Measurements from ENCODE around the gene DAAM1. TPM values are rescaled to one million over a fixed set of nuclear protein-coding genes. Genes with fewer than 3 reads are reported as not detected.

The DAAM1 gene
- polyA plus RNA-seq, 2 of the 4 experiments (the other 2 are of a cell fraction): 6.8 to 10.8 TPM

DNA sequence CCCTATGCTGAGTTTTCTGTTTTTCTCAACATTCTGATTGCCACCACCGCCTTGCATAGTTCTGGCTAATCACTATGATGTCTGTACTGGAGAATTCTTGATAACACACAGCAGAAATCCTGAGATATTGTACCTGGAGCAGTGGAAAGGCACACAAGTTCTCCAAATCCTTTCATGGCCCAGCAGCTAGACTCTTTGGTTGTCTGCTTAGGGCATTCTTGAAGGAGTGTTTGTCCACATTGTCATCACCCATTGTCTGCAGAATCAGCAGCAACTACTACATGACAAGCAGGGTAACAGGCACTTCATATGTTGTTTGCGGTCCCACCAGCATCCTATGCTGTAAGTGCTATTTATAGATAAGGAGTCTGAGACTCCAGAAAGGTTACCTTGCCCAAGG, 128.9 kb downstream of the DAAM1 start (continued):
- TF ChIP-seq, protein P1, sequence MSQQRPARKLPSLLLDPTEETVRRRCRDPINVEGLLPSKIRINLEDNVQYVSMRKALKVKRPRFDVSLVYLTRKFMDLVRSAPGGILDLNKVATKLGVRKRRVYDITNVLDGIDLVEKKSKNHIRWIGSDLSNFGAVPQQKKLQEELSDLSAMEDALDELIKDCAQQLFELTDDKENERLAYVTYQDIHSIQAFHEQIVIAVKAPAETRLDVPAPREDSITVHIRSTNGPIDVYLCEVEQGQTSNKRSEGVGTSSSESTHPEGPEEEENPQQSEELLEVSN (IDR thresholded peaks at IDR 0.05; ENCODE audit: borderline replicate concordance, low read depth): no peak
- TF ChIP-seq FOSL2 (IDR thresholded peaks at IDR 0.05) (no peak), FOSL2 (CRISPR knock-in tag; IDR thresholded peaks at IDR 0.05) (no peak), BHLHE40 (IDR thresholded peaks at IDR 0.05; ENCODE audit: low read depth, low read length) (no peak), ZNF302 (CRISPR knock-in tag; IDR thresholded peaks at IDR 0.05) (no peak), NPAS2 (CRISPR knock-in tag; IDR thresholded peaks at IDR 0.05; ENCODE audit: borderline replicate concordance) (no peak), ZSCAN20 (CRISPR knock-in tag; IDR thresholded peaks at IDR 0.05) (no peak)

DNA sequence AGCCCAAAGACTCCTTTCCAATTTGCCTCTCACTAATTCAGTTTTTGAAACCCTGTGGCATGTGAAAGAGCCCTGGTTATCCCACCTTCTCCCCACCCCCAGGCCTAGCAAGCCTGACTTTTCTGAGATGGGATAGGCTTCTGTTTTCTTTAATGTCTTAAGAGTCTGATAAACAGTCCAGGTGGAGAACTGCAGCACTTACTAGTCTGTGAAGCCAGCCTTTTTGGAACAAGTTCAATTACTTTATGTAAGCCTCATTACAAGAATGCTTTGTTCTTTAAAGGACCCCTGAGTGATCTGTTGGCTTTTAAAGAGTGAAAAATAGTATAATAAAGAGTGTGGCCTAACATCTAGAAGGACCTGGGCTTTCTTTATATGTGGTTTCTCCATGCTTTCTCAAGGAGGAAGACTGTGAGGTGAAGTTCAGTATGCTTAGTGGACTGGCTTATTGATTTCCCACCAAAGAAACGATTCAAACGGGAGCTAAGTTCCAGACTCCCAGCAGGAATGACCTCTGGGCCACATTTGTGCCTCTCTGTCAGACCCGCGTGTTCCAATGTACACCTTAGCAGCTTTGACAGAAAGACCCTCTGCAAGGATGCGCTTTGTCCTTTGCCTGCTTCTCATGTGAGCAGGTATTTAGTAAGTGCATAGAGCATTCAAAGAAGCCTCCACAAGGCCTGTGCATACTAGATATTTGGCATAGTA, 129.5 kb downstream of the DAAM1 start:
- no peak for TF ChIP-seq RFX5 (IDR thresholded peaks at IDR 0.05)
- TF ChIP-seq, protein P2, sequence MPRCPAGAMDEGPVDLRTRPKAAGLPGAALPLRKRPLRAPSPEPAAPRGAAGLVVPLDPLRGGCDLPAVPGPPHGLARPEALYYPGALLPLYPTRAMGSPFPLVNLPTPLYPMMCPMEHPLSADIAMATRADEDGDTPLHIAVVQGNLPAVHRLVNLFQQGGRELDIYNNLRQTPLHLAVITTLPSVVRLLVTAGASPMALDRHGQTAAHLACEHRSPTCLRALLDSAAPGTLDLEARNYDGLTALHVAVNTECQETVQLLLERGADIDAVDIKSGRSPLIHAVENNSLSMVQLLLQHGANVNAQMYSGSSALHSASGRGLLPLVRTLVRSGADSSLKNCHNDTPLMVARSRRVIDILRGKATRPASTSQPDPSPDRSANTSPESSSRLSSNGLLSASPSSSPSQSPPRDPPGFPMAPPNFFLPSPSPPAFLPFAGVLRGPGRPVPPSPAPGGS (IDR thresholded peaks at IDR 0.05): no peak
- TF ChIP-seq ZC3H11A (IDR thresholded peaks at IDR 0.05): no peak
- TF ChIP-seq CBX2 (IDR thresholded peaks at IDR 0.05; ENCODE audit: borderline replicate concordance, low read depth): no peak
- TF ChIP-seq, protein P3, sequence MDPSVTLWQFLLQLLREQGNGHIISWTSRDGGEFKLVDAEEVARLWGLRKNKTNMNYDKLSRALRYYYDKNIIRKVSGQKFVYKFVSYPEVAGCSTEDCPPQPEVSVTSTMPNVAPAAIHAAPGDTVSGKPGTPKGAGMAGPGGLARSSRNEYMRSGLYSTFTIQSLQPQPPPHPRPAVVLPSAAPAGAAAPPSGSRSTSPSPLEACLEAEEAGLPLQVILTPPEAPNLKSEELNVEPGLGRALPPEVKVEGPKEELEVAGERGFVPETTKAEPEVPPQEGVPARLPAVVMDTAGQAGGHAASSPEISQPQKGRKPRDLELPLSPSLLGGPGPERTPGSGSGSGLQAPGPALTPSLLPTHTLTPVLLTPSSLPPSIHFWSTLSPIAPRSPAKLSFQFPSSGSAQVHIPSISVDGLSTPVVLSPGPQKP (IDR thresholded peaks at IDR 0.05; ENCODE audit: low read depth, low read length): no peak
- TF ChIP-seq, protein P4, sequence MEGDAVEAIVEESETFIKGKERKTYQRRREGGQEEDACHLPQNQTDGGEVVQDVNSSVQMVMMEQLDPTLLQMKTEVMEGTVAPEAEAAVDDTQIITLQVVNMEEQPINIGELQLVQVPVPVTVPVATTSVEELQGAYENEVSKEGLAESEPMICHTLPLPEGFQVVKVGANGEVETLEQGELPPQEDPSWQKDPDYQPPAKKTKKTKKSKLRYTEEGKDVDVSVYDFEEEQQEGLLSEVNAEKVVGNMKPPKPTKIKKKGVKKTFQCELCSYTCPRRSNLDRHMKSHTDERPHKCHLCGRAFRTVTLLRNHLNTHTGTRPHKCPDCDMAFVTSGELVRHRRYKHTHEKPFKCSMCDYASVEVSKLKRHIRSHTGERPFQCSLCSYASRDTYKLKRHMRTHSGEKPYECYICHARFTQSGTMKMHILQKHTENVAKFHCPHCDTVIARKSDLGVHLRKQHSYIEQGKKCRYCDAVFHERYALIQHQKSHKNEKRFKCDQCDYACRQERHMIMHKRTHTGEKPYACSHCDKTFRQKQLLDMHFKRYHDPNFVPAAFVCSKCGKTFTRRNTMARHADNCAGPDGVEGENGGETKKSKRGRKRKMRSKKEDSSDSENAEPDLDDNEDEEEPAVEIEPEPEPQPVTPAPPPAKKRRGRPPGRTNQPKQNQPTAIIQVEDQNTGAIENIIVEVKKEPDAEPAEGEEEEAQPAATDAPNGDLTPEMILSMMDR (IDR thresholded peaks at IDR 0.05): no peak
- no peak for TF ChIP-seq RAD21 (conservative IDR thresholded peaks at IDR 0.05 in 1 of 2, IDR thresholded peaks at IDR 0.05 in 1 of 2)
- TF ChIP-seq RCOR1 (IDR thresholded peaks at IDR 0.05; ENCODE audit: low read depth, low read length): no peak
- TF ChIP-seq BHLHE40 (IDR thresholded peaks at IDR 0.05; ENCODE audit: low read depth, low read length): no peak
- TF ChIP-seq, protein P5, sequence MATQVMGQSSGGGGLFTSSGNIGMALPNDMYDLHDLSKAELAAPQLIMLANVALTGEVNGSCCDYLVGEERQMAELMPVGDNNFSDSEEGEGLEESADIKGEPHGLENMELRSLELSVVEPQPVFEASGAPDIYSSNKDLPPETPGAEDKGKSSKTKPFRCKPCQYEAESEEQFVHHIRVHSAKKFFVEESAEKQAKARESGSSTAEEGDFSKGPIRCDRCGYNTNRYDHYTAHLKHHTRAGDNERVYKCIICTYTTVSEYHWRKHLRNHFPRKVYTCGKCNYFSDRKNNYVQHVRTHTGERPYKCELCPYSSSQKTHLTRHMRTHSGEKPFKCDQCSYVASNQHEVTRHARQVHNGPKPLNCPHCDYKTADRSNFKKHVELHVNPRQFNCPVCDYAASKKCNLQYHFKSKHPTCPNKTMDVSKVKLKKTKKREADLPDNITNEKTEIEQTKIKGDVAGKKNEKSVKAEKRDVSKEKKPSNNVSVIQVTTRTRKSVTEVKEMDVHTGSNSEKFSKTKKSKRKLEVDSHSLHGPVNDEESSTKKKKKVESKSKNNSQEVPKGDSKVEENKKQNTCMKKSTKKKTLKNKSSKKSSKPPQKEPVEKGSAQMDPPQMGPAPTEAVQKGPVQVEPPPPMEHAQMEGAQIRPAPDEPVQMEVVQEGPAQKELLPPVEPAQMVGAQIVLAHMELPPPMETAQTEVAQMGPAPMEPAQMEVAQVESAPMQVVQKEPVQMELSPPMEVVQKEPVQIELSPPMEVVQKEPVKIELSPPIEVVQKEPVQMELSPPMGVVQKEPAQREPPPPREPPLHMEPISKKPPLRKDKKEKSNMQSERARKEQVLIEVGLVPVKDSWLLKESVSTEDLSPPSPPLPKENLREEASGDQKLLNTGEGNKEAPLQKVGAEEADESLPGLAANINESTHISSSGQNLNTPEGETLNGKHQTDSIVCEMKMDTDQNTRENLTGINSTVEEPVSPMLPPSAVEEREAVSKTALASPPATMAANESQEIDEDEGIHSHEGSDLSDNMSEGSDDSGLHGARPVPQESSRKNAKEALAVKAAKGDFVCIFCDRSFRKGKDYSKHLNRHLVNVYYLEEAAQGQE (IDR thresholded peaks at IDR 0.05): no peak
- TF ChIP-seq RARB (CRISPR knock-in tag; IDR thresholded peaks at IDR 0.05): no peak
- TF ChIP-seq, protein P6, sequence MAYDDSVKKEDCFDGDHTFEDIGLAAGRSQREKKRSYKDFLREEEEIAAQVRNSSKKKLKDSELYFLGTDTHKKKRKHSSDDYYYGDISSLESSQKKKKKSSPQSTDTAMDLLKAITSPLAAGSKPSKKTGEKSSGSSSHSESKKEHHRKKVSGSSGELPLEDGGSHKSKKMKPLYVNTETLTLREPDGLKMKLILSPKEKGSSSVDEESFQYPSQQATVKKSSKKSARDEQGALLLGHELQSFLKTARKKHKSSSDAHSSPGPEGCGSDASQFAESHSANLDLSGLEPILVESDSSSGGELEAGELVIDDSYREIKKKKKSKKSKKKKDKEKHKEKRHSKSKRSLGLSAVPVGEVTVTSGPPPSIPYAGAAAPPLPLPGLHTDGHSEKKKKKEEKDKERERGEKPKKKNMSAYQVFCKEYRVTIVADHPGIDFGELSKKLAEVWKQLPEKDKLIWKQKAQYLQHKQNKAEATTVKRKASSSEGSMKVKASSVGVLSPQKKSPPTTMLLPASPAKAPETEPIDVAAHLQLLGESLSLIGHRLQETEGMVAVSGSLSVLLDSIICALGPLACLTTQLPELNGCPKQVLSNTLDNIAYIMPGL (CRISPR knock-in tag; IDR thresholded peaks at IDR 0.05; ENCODE audit: borderline replicate concordance): no peak
- TF ChIP-seq TP53 (CRISPR knock-in tag; IDR thresholded peaks at IDR 0.05): no peak
- no peak for TF ChIP-seq EP300 (IDR thresholded peaks at IDR 0.05)
- no peak for TF ChIP-seq FOXS1 (CRISPR knock-in tag; IDR thresholded peaks at IDR 0.05)
- ATAC-seq (no peak), DNase-seq (ENCODE audit: low read depth in 1 of 2, low spot score in 1 of 2) (no peak), FAIRE-seq (no peak)
- peaks cover 30% of the 10 kb centered on the region; the same call in 2 of the 3 replicates for H3K4me1 ChIP-seq
- ChIA-PET POLR2A (no interaction called here), CTCF (interaction anchor here (1.2 kb wide), 1 partner anchor 22 kb away, joined by 4 read pairs; no protein-coding TSS in a partner anchor)
- WGBS (ENCODE audit: missing lambda C conversion rate): 90% methylated on average over 5 of the region's 5 CpGs
- no peak overlapping the region for H3K4me3 ChIP-seq
- H3K9me3 ChIP-seq: no peaks in the 10 kb centered on the region
- no peak overlapping the region for H3K27ac ChIP-seq
- no peak overlapping the region for H3K4me2 ChIP-seq

Data from A549 (cell line).